Myocyte (in vitro differentiated cells): Measurements from ENCODE around the gene ZSCAN9. TPM values are rescaled to one million over a fixed set of nuclear protein-coding genes. Genes with fewer than 3 reads are reported as not detected.

ENCODE experiments used
- DNase-seq: peaks from one replicate; pipeline ENCODE4 v3.0.0-alpha.2; 2012; ENCODE audit warnings: low read depth
- total RNA-seq: library from RNA; depleted of rRNA; stranded (reverse); fragments of >200 nt; gene quantifications from 2 replicates; pipeline ENCODE4 v1.2.3, GENCODE V29; 2014

The ZSCAN9 gene
- total RNA-seq, 1 donor from 2014 or later: 19.5 TPM

- DNase-seq: no peak
These were observed 4.6 kb upstream of the ZSCAN9 start for GRCh38 chr6:28220257-28221133.

- no peak for DNase-seq
These were observed 682 bp upstream of the ZSCAN9 start for GRCh38 chr6:28224131-28225055.

DNA sequence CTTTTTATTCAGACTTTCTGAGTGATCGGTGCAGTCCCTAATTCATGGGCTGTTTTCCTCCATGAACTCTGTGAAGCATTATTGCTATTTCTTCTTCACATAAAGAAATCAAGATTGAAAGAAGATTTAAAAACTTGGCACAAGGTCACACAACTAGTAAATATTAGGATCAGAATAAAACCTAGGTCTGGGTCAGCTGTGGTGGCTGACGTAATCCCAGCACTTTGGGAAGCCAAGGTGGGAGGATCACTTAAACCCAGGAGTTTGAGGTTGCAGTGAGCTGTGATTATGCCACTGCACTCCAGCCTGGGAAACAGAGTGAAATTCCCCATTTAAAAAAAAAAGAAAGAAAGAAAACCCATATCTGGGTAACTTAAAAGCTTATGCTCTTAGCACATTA is 1.4 kb downstream of the ZSCAN9 start:
- DNase-seq: no peak

DNA sequence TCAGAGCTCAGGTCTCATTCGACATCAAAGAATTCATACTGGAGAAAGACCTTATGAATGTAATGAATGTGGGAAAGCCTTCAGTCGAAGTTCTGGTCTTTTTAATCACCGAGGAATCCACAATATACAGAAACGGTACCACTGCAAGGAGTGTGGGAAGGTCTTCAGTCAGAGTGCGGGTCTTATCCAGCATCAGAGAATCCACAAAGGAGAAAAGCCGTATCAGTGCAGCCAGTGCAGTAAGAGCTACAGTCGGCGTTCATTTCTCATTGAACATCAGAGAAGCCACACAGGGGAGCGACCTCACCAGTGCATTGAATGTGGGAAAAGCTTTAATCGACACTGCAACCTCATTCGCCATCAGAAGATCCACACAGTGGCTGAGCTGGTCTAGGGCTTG is 7.7 kb downstream of the ZSCAN9 start:
- no peak for DNase-seq

DNA sequence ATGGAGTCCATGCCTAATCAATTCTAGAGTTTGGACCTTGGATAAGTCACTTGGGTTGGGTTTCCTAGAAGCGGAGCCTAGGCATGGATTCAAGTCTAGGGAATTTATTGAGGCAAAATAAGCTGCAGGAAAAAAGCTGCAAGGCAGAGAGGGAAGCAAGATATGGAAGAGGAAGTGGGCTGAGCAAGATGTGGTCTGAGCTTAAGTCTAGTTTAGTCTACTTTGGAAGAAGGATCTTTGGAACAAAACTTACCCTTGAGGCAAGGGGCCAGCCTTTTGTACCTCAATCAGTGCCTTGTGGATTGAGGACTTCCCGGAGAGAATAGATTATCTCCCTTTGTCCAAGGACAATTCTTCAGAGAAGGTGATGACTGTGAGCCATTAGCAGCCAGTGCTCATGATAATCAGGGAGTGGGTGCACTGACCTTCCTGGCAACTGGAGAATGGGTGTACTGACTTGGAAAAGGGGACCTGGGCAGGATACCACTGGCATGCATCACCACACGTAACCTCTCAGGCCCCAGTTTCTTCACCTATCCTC is 10.9 kb downstream of the ZSCAN9 start:
- no peak for DNase-seq

DNA sequence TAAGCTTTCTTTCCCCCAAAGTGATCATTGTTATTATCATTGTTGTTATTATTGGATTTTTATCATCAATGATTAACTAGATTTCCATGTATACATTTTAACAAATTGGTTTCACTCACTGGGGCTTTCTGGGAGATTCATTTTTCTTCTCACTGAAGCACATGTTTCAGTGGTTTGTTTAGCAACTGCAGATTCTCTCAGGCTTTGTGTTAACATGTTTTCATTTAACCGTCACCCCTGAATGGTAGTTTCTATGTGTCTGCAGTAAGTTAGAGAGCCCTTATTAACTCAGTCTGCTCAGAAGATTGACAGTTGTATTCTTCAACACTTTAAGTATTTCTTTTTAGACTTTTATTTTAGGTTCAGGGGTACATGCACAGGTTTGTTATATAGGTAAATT is 14.6 kb downstream of the ZSCAN9 start:
- no peak for DNase-seq

- no peak for DNase-seq
These were observed 15.4 kb downstream of the ZSCAN9 start for GRCh38 chr6:28240471-28240870.

- DNase-seq: no peak
These were observed 18.9 kb downstream of the ZSCAN9 start for GRCh38 chr6:28243946-28244345.

GRCh38 chr6:28245206-28245941 is 20.3 kb downstream of the ZSCAN9 start:
- no peak for DNase-seq

DNA sequence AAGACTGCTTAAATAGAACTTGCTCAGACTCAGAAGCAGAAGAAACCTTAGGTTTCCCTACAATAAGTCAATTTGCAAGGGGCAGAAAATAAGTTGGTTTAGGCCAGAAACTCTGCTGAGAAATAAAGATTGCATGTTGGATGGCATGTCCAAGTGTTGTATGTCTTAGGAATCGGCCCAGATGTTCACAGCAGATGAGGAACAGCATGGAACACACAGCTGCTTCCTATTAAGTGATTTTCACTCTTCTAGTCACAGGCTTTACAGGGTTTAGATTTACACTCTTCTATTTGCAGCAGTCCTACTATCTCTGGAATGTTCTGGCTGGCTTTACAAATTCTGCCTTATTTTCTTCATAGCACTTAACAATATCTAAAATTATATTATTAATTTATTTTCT is 23.8 kb downstream of the ZSCAN9 start:
- no peak for DNase-seq

DNA sequence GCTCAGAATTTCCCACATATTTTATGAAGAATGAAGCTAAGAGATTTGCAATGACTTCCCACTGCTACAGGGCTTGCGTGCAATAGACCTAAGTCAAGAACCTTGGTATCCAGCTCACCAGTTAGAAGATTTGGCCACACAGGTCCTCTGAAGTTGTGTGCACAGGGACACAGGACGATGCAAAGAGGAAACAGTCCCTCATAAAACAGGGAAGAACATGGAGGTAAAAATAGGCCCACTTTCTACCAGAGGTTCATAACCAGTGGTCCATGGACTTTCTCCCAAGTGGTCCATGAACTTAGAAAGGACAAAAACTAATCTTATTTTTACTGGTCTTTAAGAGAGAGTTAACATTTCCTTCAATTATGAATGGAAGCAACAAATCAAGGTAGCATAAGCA is 25.7 kb downstream of the ZSCAN9 start:
- DNase-seq: no peak

- peak; percentile 3 for DNase-seq
These were observed 26.6 kb downstream of the ZSCAN9 start for GRCh38 chr6:28251661-28252008.

DNA sequence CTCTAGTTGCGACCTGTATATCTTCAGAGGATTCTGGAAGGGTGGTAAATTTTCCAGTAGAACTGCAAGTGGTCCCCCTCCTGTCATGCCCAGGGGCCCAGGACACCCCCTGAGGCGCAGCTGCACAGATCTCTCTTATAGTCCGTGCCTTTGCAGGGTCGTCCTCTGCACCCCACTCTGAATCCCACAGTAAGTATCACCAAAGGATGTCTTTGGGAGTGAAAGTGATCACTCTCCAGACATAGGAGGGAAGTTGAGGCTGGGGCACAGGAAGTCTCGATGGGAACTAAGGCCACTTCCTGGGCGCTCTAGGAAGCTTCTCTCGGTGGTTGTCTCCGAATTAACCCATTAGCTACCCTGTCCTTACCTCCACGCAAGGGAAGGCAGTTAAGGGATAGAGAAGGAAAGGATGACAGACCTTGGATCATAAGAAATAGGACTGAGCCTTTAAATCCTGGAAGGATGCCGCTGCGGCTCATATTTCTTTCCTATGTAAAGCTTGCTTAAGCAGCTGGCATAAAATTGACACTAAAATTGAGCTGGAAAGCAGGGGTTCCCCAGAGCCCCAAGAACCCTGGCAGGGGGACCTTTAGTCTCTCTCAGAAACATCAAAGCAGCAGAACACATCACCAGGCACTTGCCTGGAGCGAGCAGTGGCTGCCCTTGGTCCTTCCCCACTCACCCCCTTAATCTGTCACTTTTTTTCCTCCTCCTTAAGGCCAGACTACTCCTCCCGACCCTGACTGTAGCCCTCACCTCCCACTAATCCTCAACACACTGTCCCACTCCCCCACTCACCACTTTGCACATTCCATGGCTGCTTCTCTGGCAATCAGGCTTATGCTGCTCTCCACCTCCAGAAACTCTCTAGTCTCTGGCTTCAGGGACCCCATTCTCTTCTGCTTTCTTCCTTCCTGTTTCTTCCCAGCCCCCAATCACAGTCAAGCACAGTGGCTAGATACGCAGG is 27.2 kb downstream of the ZSCAN9 start, which contains the start of gene ZKSCAN4:
Gene ZKSCAN4, minus strand, starts transcription at position 261 of the 967 bp plus-strand sequence. CDS start 289 bp downstream, outside the sequence.
- peak; percentile 96 for DNase-seq

GRCh38 chr6:28254121-28254519 is 29.0 kb downstream of the ZSCAN9 start:
- DNase-seq: no peak

GRCh38 chr6:28257042-28257441 is 32.0 kb downstream of the ZSCAN9 start:
- no peak for DNase-seq

GRCh38 chr6:28258877-28259777 is 34.1 kb downstream of the ZSCAN9 start, which contains the start of gene NKAPL:
NKAPL (plus strand) TSS chr6:28259297; CDS start chr6:28259372, 75 bp downstream.
- DNase-seq: no peak

- DNase-seq: no peak
These were observed 38.8 kb downstream of the ZSCAN9 start for GRCh38 chr6:28263922-28264321.

DNA sequence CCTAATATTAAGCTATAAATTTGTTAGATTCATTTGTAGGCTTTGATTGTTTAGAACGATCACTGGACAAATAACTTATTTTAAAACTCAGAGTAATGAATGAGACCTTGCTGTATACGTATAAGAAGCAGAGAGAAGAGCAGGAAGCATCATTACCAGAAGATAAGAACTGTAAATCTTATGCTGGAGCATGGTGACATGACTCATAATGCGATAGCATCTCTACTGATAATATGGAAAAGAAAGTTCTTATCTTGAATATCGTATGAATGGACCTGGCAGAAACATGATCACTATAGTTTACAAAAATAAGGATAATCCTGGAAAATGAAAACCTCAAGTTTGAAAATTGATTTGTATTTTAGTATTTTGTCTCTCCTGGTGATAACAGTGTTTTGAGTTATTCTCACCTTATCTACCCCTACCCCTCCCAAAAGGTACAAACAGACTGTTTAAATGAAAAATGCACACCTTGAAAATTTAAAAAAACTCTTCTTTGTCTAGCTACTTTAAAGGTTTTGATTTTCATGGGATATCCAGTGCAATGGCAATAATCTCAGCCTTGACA is 39.8 kb downstream of the ZSCAN9 start:
- DNase-seq: no peak
